HepG2 (cell line): Measurements from ENCODE around the gene CDC23. TPM values are rescaled to one million over a fixed set of nuclear protein-coding genes. Genes with fewer than 3 reads are reported as not detected.

Source experiments
- ATAC-seq: fragments of 200-7000 bp; cut with Tn5 transposase; 3 replicates; pipeline ENCODE4 v1.9.1; 2020; ENCODE audit warnings: mild to moderate bottlenecking, moderate library complexity
- BruUV-seq: library from RNA; stranded (reverse); fragments of 400-500 nt; replicated peaks from 2 replicates; lab custom pipeline; 2021; lab: Mats Ljungman, UMichigan
- CTCF ChIA-PET: fragments of 300-600 bp; formaldehyde crosslinking; extraction: SDS; loops from one replicate; lab custom pipeline; 2021; ENCODE audit warnings: low total read pairs, inconsistent platforms, low intra/inter-chr PET ratio; lab: Yijun Ruan, JAX
- POLR2A ChIA-PET: fragments of 350-600 bp; sonication (Branson Sonifier 250); formaldehyde crosslinking; loops from one replicate; lab custom pipeline; 2020; ENCODE audit warnings: antibody characterized with exemption, inconsistent platforms; lab: Yijun Ruan, JAX
- DNase-seq: peaks from one replicate; pipeline ENCODE4 v3.0.0-alpha.2; 2015; ENCODE audit warnings: low spot score
- FAIRE-seq: peaks from 3 replicates; lab custom pipeline; 2011; peaks lifted over from hg19 to GRCh38; lab: Jason Lieb, UNC
- H2AFZ ChIP-seq: one replicate; pipeline ENCODE4 v1.6.1; 2011; ENCODE audit warnings: low read length, inconsistent platforms
- H3K27ac ChIP-seq: fragments of 300-600 bp; 3 replicates; pipeline ENCODE4 v1.8.0; 2011; ENCODE audit warnings: mixed run types, mild to moderate bottlenecking, mixed read lengths, low read length, inconsistent platforms; ENCODE audit not compliant: insufficient read depth; ENCODE audit errors: extremely low read length
- H3K27me3 ChIP-seq, 2 experiments: fragments of 200-600 bp in 1 of 2; 2 replicates in 1 of 2; 3 replicates in 1 of 2; pipeline versions ENCODE4 v1.6.0 to v1.8.0; 2011; ENCODE audit warnings: low read length in 2 of 2, mild to moderate bottlenecking in 2 of 2, moderate library complexity in 2 of 2, inconsistent platforms in 1 of 2; ENCODE audit not compliant: insufficient read depth in 2 of 2, control insufficient read depth in 1 of 2
- H3K36me3 ChIP-seq, 2 experiments: fragments of 200-600 bp in 1 of 2; replicated peaks in 1 of 2; 2 replicates in 1 of 2; 3 replicates in 1 of 2; pipeline versions ENCODE4 v1.5.1 to v1.8.0; 2011; ENCODE audit warnings: low read length in 2 of 2, inconsistent platforms in 1 of 2; ENCODE audit not compliant: insufficient read depth in 2 of 2, control insufficient read depth in 1 of 2
- H3K4me1 ChIP-seq: 2 replicates; pipeline ENCODE4 v1.5.1; 2012; ENCODE audit warnings: low read length, inconsistent platforms; ENCODE audit not compliant: insufficient read depth
- H3K4me2 ChIP-seq: 2 replicates; pipeline ENCODE4 v1.6.0; 2011; ENCODE audit warnings: low read depth, low read length, inconsistent platforms
- H3K4me3 ChIP-seq, 3 experiments: fragments of 200-600 bp in 1 of 3; sonication (generic), shearing (Covaris generic) in 1 of 3; replicated peaks in 1 of 3; 2 replicates each; pipeline ENCODE4 v1.5.1; 2011 to 2016; ENCODE audit warnings: low read length in 3 of 3, inconsistent platforms in 2 of 3, low read depth in 2 of 3, mild to moderate bottlenecking in 2 of 3, control low read depth in 1 of 3, mixed read lengths in 1 of 3; ENCODE audit not compliant: insufficient read depth in 1 of 3
- H3K79me2 ChIP-seq: one replicate; pipeline ENCODE4 v1.6.1; 2011; ENCODE audit warnings: low read length, inconsistent platforms; ENCODE audit not compliant: insufficient read depth
- H3K9ac ChIP-seq: 2 replicates; pipeline ENCODE4 v1.6.0; 2011; ENCODE audit warnings: mild to moderate bottlenecking, low read depth, low read length, inconsistent platforms; ENCODE audit not compliant: insufficient read depth
- H3K9me3 ChIP-seq: 2 replicates; pipeline ENCODE4 v1.5.1; 2012; ENCODE audit warnings: mild to moderate bottlenecking, low read length
- H4K20me1 ChIP-seq: 2 replicates; pipeline ENCODE4 v1.6.0; 2011; ENCODE audit warnings: inconsistent platforms, mild to moderate bottlenecking, low read length, moderate library complexity; ENCODE audit not compliant: insufficient read depth
- ARNT ChIP-seq: fragments of 450-650 bp; IDR thresholded peaks from 2 replicates; pipeline ENCODE4 v1.6.1; 2017
- HOXD1 ChIP-seq: sonication (generic); formaldehyde crosslinking; IDR thresholded peaks from 2 replicates; pipeline ENCODE4 v1.5.0; 2020; ENCODE audit warnings: missing genetic modification reagents
- IRF2 ChIP-seq: IDR thresholded peaks from 2 replicates; pipeline ENCODE4 v1.6.1; 2018; ENCODE audit warnings: missing genetic modification reagents, missing compliant biosample characterization
- KDM2A ChIP-seq: sonication (generic); formaldehyde crosslinking; IDR thresholded peaks from 2 replicates; pipeline ENCODE4 v1.4.0; 2020; ENCODE audit warnings: low read depth, missing genetic modification reagents, borderline replicate concordance
- MBNL3 ChIP-seq: fragments of 250-450 bp; sonication (Bioruptor Pico); conservative IDR thresholded peaks from 2 replicates; pipeline ENCODE4 v1.8.0; 2022; ENCODE audit warnings: mild to moderate bottlenecking, inconsistent platforms
- NCOA1 ChIP-seq: sonication (generic); formaldehyde crosslinking; IDR thresholded peaks from 2 replicates; pipeline ENCODE4 v1.9.0; 2021; ENCODE audit warnings: missing genetic modification reagents
- NONO ChIP-seq, 2 experiments: fragments of 450-650 bp in 1 of 2; sonication (generic) in 1 of 2; formaldehyde crosslinking in 1 of 2; IDR thresholded peaks in 1 of 2; conservative IDR thresholded peaks in 1 of 2; 2 replicates each; pipeline versions ENCODE4 v1.6.1 to v1.8.0; 2017 to 2022; ENCODE audit warnings: mild to moderate bottlenecking in 1 of 2, missing genetic modification reagents in 1 of 2, moderate library complexity in 1 of 2
- RBFOX2 ChIP-seq: fragments of 200-400 bp; formaldehyde crosslinking; IDR thresholded peaks from 2 replicates; pipeline ENCODE4 v1.6.1; 2017; ENCODE audit warnings: low read depth, mild to moderate bottlenecking, low read length
- REPIN1 ChIP-seq: sonication (generic); formaldehyde crosslinking; IDR thresholded peaks from 2 replicates; pipeline ENCODE4 v1.8.0; 2022; ENCODE audit warnings: missing genetic modification reagents, low read depth, mild to moderate bottlenecking, borderline replicate concordance
- RFXAP ChIP-seq: sonication (generic); formaldehyde crosslinking; IDR thresholded peaks from 2 replicates; pipeline ENCODE4 v1.4.0; 2020; ENCODE audit warnings: missing genetic modification reagents, borderline replicate concordance
- TCF12 ChIP-seq, 2 experiments: fragments of 450-650 bp in 1 of 2; sonication (generic) in 1 of 2; formaldehyde crosslinking in 1 of 2; IDR thresholded peaks; 2 replicates each; pipeline versions ENCODE4 v1.6.1 to v1.8.0; 2017 to 2022; ENCODE audit warnings: antibody characterized with exemption in 1 of 2, mild to moderate bottlenecking in 1 of 2, missing genetic modification reagents in 1 of 2, moderate library complexity in 1 of 2
- ZBTB3 ChIP-seq: sonication (generic); formaldehyde crosslinking; IDR thresholded peaks from 2 replicates; pipeline ENCODE4 v1.4.0; 2020; ENCODE audit warnings: low read depth, mild to moderate bottlenecking, moderate library complexity, missing genetic modification reagents, borderline replicate concordance
- ZNF431 ChIP-seq: sonication (generic); formaldehyde crosslinking; IDR thresholded peaks from 2 replicates; pipeline ENCODE4 v1.9.0; 2022; ENCODE audit warnings: missing genetic modification reagents, low read depth, mild to moderate bottlenecking, borderline replicate concordance
- ZNF572 ChIP-seq: sonication (generic); formaldehyde crosslinking; IDR thresholded peaks from 2 replicates; pipeline ENCODE4 v1.5.1; 2020; ENCODE audit warnings: mild to moderate bottlenecking, missing genetic modification reagents
- ZNF577 ChIP-seq: sonication (generic); formaldehyde crosslinking; IDR thresholded peaks from 2 replicates; pipeline ENCODE4 v1.4.0; 2020; ENCODE audit warnings: mild to moderate bottlenecking, low read depth, missing genetic modification reagents, borderline replicate concordance
- ZNF850 ChIP-seq: sonication (generic); formaldehyde crosslinking; conservative IDR thresholded peaks from 2 replicates; pipeline ENCODE4 v1.9.0; 2021; ENCODE audit warnings: mild to moderate bottlenecking, missing genetic modification reagents
- WGBS: methylation state at CpG from one replicate; pipeline ENCODE4 v1.1.6; 2017; ENCODE audit warnings: low lambda C conversion rate; 5-methylcytosine and 5-hydroxymethylcytosine counted together
- in situ Hi-C: cut with HindIII; loops from 2 replicates; pipeline ENCODE4 v1.10.0; 2017; ENCODE audit warnings: low pct_unique_long_range_greater_than_20kb; ENCODE audit not compliant: extremely low pct_ligation_motif_present
- intact Hi-C: fragments of 100-400 bp; cut with micrococcal nuclease; formaldehyde crosslinking; loops from one replicate; pipeline ENCODE4 v1.10.0; 2022; ENCODE audit not compliant: unreplicated experiment
- polyA plus RNA-seq, 8 experiments: library from polyadenylated mRNA; depleted of rRNA in 3 of 8; stranded (reverse) in 7 of 8; unstranded in 1 of 8; fragments of >200 nt; fragmentation: Illumina TruSeq in 4 of 8; extraction: Trizol in 4 of 8; gene quantifications; 2 replicates each; pipeline versions ENCODE4 v1.2.1 to v1.2.3, GENCODE V29; 2011 to 2016; ENCODE audit warnings: low read depth in 4 of 8, missing spikeins in 1 of 8, mixed read lengths in 1 of 8; ENCODE audit not compliant: insufficient read depth in 1 of 8
- total RNA-seq, 5 experiments: library from RNA; depleted of rRNA; stranded (reverse); fragments of >200 nt; fragmentation: Illumina TruSeq; extraction: Trizol; gene quantifications; 2 replicates each; pipeline ENCODE4 v1.2.3, GENCODE V29; 2016; ENCODE audit warnings: low read depth in 1 of 5
- TF ChIP-seq, protein P1 (sequence below): sonication (generic); formaldehyde crosslinking; IDR thresholded peaks from 2 replicates; pipeline ENCODE4 v1.4.0; 2020; ENCODE audit warnings: mild to moderate bottlenecking, missing genetic modification reagents
- TF ChIP-seq, protein P2 (sequence below): sonication (generic); formaldehyde crosslinking; IDR thresholded peaks from 2 replicates; pipeline ENCODE4 v1.4.0; 2020; ENCODE audit warnings: missing genetic modification reagents
- TF ChIP-seq, protein P3 (sequence below): sonication (generic); formaldehyde crosslinking; IDR thresholded peaks from 2 replicates; pipeline ENCODE4 v1.8.1; 2023; ENCODE audit warnings: mild to moderate bottlenecking, inconsistent platforms, moderate library complexity, missing genetic modification reagents, borderline replicate concordance

The CDC23 gene
- total and polyA plus RNA-seq, 2 of the 13 experiments (the other 11 are each of a cell fraction or from before 2014, with no cell fraction given), result 38.3 to 47.7 TPM

DNA sequence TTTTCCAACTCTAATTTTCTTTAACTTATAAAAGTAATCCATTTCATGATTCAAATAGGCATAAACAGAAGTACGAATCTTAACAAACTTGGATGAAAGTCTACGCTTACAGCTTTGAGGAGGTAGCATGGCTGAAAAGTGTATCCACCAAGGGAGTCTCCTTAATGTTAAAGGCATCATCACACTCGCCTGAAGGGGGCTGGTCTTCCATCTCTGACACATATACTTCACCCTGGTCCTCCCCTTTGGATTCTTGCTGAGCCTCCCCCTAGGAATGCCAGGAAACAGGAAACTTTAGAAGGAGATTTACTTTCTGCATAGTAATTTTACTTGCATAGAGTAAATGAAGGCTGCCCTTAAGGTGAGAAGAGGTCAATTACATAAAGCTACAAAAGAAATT is 63.6 kb downstream of the CDC23 start (continued):
- TF ChIP-seq TCF12 (IDR thresholded peaks at IDR 0.05), result no peak
- no peak for TF ChIP-seq TCF12 (CRISPR knock-in tag; IDR thresholded peaks at IDR 0.05)
- no peak for TF ChIP-seq ZNF431 (CRISPR knock-in tag)
- no peak for TF ChIP-seq ZBTB3 (CRISPR knock-in tag)
- TF ChIP-seq REPIN1, result no peak

DNA sequence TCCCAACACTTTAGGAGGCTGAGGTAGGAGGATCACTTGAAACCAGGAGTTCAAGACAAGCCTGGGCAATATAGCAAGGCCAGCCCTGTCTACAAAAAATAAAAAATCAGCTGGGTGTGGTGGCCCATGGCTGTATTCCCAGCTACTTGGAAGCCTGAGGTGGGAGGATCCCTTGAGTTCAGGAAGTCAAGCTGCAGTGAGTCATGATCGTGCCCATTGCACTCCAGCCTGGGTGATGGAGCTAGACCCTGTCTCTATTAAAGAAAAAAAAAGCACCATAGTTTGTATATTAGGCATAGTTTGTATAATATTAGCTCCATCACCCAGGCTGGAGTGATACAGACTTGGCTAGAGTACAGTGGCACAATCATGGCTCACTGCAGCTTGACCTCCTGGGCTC is 64.3 kb downstream of the CDC23 start:
- in situ Hi-C loops (no loop called here), intact Hi-C loops (no loop called here)
- ChIA-PET POLR2A (no interaction called here), CTCF (no interaction called here)
- no peaks in the 10 kb centered on the region for H3K9me3 ChIP-seq
- H4K20me1 ChIP-seq, result no peaks in the 10 kb centered on the region
- H3K4me2 ChIP-seq, result no peak overlapping the region
- H2AFZ ChIP-seq, result no peak overlapping the region
- DNase-seq, result no peak
- H3K4me1 ChIP-seq, result no peaks in the 10 kb centered on the region
- no peak overlapping the region for H3K27ac ChIP-seq
- no peaks in the 10 kb centered on the region for H3K27me3 ChIP-seq
- ATAC-seq, result no peak
- no TSS peak for BruUV-seq
- 43% methylated on average over 1 of the region's 1 CpG for WGBS
- H3K36me3 ChIP-seq, result no peaks in the 10 kb centered on the region
- H3K9ac ChIP-seq, result no peak overlapping the region
- no peak for FAIRE-seq
- H3K79me2 ChIP-seq, result no peaks in the 10 kb centered on the region
- H3K4me3 ChIP-seq, result no peak overlapping the region
- no peak for TF ChIP-seq IRF2 (CRISPR knock-in tag)
- TF ChIP-seq, protein P1, sequence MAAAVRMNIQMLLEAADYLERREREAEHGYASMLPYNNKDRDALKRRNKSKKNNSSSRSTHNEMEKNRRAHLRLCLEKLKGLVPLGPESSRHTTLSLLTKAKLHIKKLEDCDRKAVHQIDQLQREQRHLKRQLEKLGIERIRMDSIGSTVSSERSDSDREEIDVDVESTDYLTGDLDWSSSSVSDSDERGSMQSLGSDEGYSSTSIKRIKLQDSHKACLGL (CRISPR knock-in tag), result no peak
- no peak for TF ChIP-seq RBFOX2
- no peak for TF ChIP-seq ARNT
- no peak for TF ChIP-seq RFXAP (CRISPR knock-in tag)
- TF ChIP-seq, protein P2, sequence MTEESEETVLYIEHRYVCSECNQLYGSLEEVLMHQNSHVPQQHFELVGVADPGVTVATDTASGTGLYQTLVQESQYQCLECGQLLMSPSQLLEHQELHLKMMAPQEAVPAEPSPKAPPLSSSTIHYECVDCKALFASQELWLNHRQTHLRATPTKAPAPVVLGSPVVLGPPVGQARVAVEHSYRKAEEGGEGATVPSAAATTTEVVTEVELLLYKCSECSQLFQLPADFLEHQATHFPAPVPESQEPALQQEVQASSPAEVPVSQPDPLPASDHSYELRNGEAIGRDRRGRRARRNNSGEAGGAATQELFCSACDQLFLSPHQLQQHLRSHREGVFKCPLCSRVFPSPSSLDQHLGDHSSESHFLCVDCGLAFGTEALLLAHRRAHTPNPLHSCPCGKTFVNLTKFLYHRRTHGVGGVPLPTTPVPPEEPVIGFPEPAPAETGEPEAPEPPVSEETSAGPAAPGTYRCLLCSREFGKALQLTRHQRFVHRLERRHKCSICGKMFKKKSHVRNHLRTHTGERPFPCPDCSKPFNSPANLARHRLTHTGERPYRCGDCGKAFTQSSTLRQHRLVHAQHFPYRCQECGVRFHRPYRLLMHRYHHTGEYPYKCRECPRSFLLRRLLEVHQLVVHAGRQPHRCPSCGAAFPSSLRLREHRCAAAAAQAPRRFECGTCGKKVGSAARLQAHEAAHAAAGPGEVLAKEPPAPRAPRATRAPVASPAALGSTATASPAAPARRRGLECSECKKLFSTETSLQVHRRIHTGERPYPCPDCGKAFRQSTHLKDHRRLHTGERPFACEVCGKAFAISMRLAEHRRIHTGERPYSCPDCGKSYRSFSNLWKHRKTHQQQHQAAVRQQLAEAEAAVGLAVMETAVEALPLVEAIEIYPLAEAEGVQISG, result no peak
- TF ChIP-seq KDM2A (CRISPR knock-in tag), result no peak
- TF ChIP-seq NONO (IDR thresholded peaks at IDR 0.05), result no peak
- TF ChIP-seq NONO (CRISPR knock-in tag; conservative IDR thresholded peaks at IDR 0.05), result no peak
- TF ChIP-seq, protein P3, sequence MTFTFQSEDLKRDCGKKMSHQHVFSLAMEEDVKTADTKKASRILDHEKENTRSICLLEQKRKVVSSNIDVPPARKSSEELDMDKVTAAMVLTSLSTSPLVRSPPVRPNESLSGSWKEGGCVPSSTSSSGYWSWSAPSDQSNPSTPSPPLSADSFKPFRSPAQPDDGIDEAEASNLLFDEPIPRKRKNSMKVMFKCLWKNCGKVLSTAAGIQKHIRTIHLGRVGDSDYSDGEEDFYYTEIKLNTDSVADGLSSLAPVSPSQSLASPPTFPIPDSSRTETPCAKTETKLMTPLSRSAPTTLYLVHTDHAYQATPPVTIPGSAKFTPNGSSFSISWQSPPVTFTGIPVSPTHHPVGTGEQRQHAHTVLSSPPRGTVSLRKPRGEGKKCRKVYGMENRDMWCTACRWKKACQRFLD, result no peak
- TF ChIP-seq ZNF572, result no peak
- no peak for TF ChIP-seq ZNF577 (CRISPR knock-in tag)
- TF ChIP-seq MBNL3 (CRISPR knock-in tag), result no peak
- TF ChIP-seq HOXD1 (CRISPR knock-in tag), result no peak
- no peak for TF ChIP-seq NCOA1
- TF ChIP-seq ZNF850 (CRISPR knock-in tag), result no peak
